A549 (cell line): ENCODE results near the gene PPP1R1C.

ENCODE experiments used
- CTCF ChIP-seq: fragments of >200 bp; sonication (Bioruptor Twin); formaldehyde crosslinking; IDR thresholded peaks from 3 replicates; pipeline ENCODE4 v1.5.1; 2016
- ESRRA ChIP-seq: fragments of 150-350 bp; IDR thresholded peaks from 2 replicates; pipeline ENCODE4 v1.6.1; 2014; ENCODE audit warnings: mild to moderate bottlenecking, low read length, borderline replicate concordance
- MAX ChIP-seq: IDR thresholded peaks from 2 replicates; pipeline ENCODE4 v1.6.1; 2012

GRCh38 chr2:182133195-182133891, 147.7 kb downstream of the PPP1R1C start:
- TF ChIP-seq CTCF (no peak), MAX (no peak), ESRRA (no peak)
